GM12878 (cell line): ENCODE measurements around the gene RPL29.

ENCODE experiments used
- CEBPB ChIP-seq, 2 experiments: fragments of 150-350 bp in 1 of 2; IDR thresholded peaks; 2 replicates each; pipeline ENCODE4 v1.6.1; 2012 to 2014; ENCODE audit warnings: low read depth in 2 of 2, low read length in 2 of 2, borderline replicate concordance in 1 of 2, inconsistent platforms in 1 of 2
- CHD1 ChIP-seq: IDR thresholded peaks from 2 replicates; pipeline ENCODE4 v1.6.1; 2012; ENCODE audit warnings: low read depth, low read length, improper control_type of control experiment
- JUNB ChIP-seq: IDR thresholded peaks from 2 replicates; pipeline ENCODE4 v1.6.1; 2016; ENCODE audit warnings: antibody characterized with exemption, mild to moderate bottlenecking
- SMC3 ChIP-seq: IDR thresholded peaks from 2 replicates; pipeline ENCODE4 v1.6.1; 2011; ENCODE audit warnings: low read length, improper control_type of control experiment, borderline replicate concordance
- ZBTB33 ChIP-seq: fragments of 450-650 bp; IDR thresholded peaks from 2 replicates; pipeline ENCODE4 v1.6.1; 2017; ENCODE audit warnings: mild to moderate bottlenecking
- TF ChIP-seq, protein P1 (sequence below): IDR thresholded peaks from 2 replicates; pipeline ENCODE4 v1.6.1; 2012; ENCODE audit warnings: low read depth, low read length, improper control_type of control experiment
- TF ChIP-seq, protein P2 (sequence below), 3 experiments: IDR thresholded peaks in 2 of 3; conservative IDR thresholded peaks in 1 of 3; 2 replicates each; pipeline ENCODE4 v1.5.1; 2011; ENCODE audit warnings: low read depth in 3 of 3, low read length in 3 of 3, mild to moderate bottlenecking in 3 of 3, control low read depth in 2 of 3, moderate library complexity in 2 of 3, inconsistent platforms in 1 of 3, mixed read lengths in 1 of 3; ENCODE audit not compliant: control insufficient read depth in 2 of 3, insufficient read depth in 1 of 3; ENCODE audit errors: extremely low read depth in 1 of 3

DNA sequence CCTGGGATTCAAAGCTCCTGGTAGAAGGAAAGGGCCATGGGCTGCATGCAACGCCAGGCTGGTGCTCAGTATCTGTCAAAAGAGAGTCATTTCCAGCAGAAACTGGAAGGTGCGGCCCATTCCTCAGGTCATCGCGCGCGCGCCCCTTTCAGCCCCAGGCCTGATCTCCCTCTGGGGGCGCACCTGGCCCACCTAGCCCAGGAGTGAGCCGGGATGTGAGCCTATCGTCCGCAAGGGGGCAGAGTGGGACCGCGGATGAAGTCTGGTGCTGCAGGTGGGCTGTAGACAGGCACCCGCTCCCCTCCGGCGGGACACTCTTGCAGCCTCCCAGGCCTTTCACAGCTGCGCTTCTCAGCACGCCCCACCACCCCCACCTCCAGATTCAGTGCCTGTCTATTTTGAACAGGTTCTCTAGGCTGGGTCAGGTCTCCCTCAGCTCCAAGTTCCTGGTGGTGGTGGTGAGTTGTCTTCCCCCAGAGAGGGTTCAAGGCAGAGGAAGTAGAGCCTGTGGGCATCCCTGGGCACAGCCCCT is 5.8 kb upstream of the RPL29 start:
- TF ChIP-seq, protein P1, sequence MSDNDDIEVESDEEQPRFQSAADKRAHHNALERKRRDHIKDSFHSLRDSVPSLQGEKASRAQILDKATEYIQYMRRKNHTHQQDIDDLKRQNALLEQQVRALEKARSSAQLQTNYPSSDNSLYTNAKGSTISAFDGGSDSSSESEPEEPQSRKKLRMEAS: no peak
- TF ChIP-seq, protein P2, sequence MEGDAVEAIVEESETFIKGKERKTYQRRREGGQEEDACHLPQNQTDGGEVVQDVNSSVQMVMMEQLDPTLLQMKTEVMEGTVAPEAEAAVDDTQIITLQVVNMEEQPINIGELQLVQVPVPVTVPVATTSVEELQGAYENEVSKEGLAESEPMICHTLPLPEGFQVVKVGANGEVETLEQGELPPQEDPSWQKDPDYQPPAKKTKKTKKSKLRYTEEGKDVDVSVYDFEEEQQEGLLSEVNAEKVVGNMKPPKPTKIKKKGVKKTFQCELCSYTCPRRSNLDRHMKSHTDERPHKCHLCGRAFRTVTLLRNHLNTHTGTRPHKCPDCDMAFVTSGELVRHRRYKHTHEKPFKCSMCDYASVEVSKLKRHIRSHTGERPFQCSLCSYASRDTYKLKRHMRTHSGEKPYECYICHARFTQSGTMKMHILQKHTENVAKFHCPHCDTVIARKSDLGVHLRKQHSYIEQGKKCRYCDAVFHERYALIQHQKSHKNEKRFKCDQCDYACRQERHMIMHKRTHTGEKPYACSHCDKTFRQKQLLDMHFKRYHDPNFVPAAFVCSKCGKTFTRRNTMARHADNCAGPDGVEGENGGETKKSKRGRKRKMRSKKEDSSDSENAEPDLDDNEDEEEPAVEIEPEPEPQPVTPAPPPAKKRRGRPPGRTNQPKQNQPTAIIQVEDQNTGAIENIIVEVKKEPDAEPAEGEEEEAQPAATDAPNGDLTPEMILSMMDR (IDR thresholded peaks at IDR 0.05 in 2 of 3, conservative IDR thresholded peaks at IDR 0.05 in 1 of 3; ENCODE audit: control insufficient read depth in 2 of 3, extremely low read depth in 1 of 3, insufficient read depth in 1 of 3, low read depth in 3 of 3, low read length in 3 of 3): peak; percentile 98 to 99 (median 98)
- no peak for TF ChIP-seq CEBPB (IDR thresholded peaks at IDR 0.05; ENCODE audit: borderline replicate concordance in 1 of 2, low read depth in 2 of 2, low read length in 2 of 2)
- peak; percentile 94 for TF ChIP-seq SMC3
- TF ChIP-seq JUNB: no peak
- TF ChIP-seq ZBTB33: no peak
- no peak for TF ChIP-seq CHD1
